Fibroblast of skin of scalp (primary cell): ENCODE measurements around the gene HLA-DOA.

ENCODE experiments used
- DNase-seq: peaks from one replicate; pipeline ENCODE4 v3.0.0-alpha.2; 2013

Gene HLA-DOA

GRCh38 chr6:33015798-33016197 is 6.4 kb upstream of the HLA-DOA start:
- DNase-seq: no peak

- peak; percentile 80 for DNase-seq
Observed at GRCh38 chr6:33014841-33015634, 5.6 kb upstream of the HLA-DOA start.

GRCh38 chr6:33013608-33014007 is 4.2 kb upstream of the HLA-DOA start:
- DNase-seq: no peak

GRCh38 chr6:33010356-33010755 is 965 bp upstream of the HLA-DOA start:
- DNase-seq: no peak

GRCh38 chr6:33007831-33008400 is 1.5 kb downstream of the HLA-DOA start:
- DNase-seq: no peak

GRCh38 chr6:33004940-33005339 is 4.5 kb downstream of the HLA-DOA start:
- DNase-seq: no peak

GRCh38 chr6:33001685-33002084 is 7.7 kb downstream of the HLA-DOA start:
- no peak for DNase-seq

- no peak for DNase-seq
Observed at GRCh38 chr6:33000055-33000454, 9.3 kb downstream of the HLA-DOA start.

GRCh38 chr6:32995448-32995847 is 13.9 kb downstream of the HLA-DOA start:
- DNase-seq: no peak

- DNase-seq: no peak
Observed at GRCh38 chr6:32993363-32993973, 15.9 kb downstream of the HLA-DOA start.

GRCh38 chr6:32991972-32992371 is 17.4 kb downstream of the HLA-DOA start:
- DNase-seq: no peak

GRCh38 chr6:32989368-32989767 is 20.0 kb downstream of the HLA-DOA start:
- no peak for DNase-seq

- peak; percentile 80 for DNase-seq
Observed at GRCh38 chr6:32984622-32985389, 24.6 kb downstream of the HLA-DOA start.

- no peak for DNase-seq
Observed at GRCh38 chr6:32983964-32984621, 25.3 kb downstream of the HLA-DOA start.

- DNase-seq: no peak
Observed at GRCh38 chr6:32983493-32983848, 25.9 kb downstream of the HLA-DOA start.

GRCh38 chr6:32982702-32983492 is 26.5 kb downstream of the HLA-DOA start:
- DNase-seq: no peak

GRCh38 chr6:32982084-32982701 is 27.2 kb downstream of the HLA-DOA start:
- no peak for DNase-seq

GRCh38 chr6:32980488-32981038 is 28.8 kb downstream of the HLA-DOA start:
- no peak for DNase-seq

GRCh38 chr6:32979720-32980487 is 29.5 kb downstream of the HLA-DOA start:
- no peak for DNase-seq

GRCh38 chr6:32977953-32978324 is 31.5 kb downstream of the HLA-DOA start:
- no peak for DNase-seq
